OCI-M2 (cell line): ENCODE measurements around the gene PLEKHG4.

Experiments
- DNase-seq: peaks from one replicate; lab custom pipeline; 2025; ENCODE audit not compliant: unreplicated experiment; lab: John Stamatoyannopoulos, UW

Gene PLEKHG4

DNA sequence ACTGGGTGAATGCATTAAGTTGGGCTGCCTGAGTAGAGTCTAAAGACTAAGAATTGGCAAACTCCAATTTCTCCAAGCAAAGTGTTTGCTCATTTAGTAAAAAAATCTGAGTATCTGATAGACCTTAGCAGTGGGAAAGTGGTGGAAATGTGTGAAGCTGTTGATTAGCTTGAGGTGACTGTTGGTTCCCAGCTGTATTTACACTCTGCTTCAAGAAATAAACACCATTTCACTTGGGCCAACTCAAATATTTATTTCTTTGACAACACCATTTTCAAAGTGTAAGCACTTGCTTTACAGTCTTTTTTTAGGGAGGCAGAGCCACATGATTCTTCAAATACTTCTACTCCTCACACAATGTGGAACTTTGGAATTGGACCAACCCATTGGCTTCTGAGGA, 38.5 kb downstream of the PLEKHG4 start:
- no peak for DNase-seq

DNA sequence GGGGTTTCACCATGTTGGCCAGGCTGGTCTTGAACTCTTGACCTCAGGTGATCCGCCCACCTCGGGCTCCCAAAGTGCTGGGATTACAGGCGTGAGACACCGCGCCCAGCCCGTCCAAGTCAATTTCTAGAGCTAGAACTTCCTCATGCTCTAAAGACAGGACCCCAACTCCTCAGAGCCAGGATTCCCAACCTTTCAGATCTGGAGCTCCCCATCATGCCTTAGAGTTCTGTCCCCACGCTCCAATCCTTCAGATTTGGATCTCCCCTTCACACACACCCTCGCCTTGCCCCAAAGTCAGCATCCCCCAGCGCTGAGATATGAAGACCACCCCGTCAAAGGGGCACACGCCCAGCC, 46.8 kb downstream of the PLEKHG4 start:
- DNase-seq, result no peak

DNA sequence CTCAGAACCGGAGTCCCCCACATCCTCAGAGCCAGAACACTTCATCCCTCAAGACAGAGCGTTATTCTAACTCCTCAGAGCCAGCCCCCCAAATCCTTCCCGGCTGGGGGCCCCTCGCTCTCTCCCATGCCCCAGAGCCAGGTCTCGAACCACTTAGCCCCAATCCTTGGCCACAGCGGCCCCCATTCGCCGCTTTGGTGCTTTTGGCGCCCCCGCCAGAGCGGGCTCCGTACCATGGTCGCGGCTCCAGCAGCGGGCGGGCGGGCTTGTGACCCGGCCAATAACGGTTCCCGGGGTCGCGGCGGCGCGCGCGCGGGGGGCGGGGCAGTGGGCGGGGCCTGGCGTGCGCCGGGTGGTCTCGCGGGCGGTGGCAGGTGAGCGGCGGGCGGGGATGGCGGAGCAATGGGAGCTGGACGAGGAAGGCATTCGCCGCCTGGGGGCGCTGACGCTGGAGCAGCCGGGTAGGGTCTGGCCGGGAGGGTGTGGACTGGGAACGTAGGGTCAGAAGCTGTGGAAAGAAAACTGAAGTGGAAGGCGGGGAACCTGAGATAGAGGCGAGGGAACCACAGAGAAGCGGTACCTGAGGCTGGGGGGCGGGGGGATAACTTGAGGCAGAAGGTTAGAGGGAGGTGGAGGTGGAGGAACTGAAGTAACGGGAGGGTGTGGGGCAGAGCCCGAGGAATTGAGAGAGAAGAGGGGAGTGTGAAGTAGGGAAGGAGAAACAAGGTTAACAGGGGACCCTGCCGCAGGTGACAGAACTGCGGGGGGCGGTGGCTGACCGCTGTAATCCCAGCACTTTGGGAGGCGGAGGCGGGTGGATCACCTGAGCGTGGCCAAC, 47.4 kb downstream of the PLEKHG4 start, which contains the start of the genes KCTD19 and LRRC36:
TSS of gene KCTD19 (minus strand) at position 270 of the 838 bp plus-strand sequence. CDS start at position 236, 34 bp downstream.
TSS of gene LRRC36 (plus strand) at position 344 of the 838 bp plus-strand sequence. CDS start at position 392, 48 bp downstream.
- no peak for DNase-seq

DNA sequence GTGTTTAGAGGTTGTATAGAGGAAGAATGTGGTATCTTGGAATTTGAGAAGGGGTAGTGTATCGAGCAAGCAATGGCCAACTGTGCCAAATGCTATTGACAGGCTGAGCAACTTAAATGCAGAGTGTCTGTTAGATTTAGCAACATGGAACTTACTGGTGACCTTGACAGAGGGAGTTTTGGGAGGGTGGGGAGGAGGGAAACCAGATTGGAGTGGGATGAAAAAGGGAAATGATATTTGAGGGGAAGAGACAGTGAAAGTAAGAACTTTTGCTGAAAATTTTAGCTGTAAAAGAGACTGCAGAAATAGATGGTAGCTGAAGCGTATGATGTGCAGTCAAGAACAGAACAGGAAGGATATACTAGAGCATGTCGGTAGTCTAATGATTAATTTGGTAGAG, 48.4 kb downstream of the PLEKHG4 start:
- no peak for DNase-seq

DNA sequence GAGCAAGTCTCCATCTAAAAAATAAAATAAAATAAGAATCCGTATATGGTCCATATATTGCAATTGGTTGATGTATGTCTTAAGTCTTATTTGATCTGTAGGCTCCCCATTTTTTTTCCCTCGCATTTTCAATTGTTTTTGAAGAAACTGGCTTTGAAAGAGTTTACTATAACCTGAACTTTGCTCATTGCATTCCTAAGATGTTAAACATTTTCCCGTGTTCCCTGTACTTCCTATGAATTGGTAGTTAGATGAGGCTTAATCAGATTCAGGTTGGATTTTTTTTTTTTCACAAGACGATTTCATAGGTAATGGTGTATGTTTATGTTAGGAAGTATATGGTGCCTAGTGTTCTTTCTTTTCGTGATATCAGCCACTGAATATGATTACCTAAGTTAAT, 50.6 kb downstream of the PLEKHG4 start:
- DNase-seq, result no peak

DNA sequence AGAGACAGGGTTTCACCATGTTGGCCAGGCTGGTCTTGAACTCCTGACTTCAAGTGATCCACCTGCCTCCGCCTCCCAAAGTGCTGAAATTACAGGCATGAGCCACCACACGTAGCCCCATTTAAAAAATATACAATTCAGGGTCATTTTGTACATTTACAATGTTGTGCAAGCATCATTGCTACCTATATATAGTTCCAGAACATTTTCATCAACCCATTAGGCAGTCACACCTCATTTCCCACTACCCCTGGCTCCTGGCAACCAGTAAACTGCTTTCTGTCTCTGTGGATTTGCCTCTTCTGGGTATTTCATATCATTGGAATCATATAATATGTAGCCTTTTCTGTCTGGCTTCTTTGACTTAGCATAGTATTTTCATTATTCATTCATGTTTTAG, 54.0 kb downstream of the PLEKHG4 start:
- DNase-seq, result no peak

DNA sequence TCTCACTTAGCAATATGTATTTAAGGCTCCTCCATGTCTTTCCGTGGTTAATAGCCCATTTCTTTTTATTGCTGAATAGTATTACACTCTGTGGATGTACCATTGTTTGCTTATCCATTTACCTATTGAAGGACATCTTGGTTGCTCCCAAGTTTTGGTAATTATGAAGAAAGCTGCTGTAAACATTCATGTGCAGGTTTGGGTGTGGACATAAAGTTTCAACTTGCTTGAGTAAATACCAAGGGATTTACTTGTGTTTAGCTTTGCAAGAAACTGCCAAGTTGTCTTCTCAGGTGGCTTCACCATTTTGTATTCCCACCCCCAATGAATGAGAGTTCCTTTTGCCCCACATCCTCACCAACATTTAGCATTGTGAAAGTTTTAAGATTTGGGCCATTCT, 56.8 kb downstream of the PLEKHG4 start:
- DNase-seq, result no peak

DNA sequence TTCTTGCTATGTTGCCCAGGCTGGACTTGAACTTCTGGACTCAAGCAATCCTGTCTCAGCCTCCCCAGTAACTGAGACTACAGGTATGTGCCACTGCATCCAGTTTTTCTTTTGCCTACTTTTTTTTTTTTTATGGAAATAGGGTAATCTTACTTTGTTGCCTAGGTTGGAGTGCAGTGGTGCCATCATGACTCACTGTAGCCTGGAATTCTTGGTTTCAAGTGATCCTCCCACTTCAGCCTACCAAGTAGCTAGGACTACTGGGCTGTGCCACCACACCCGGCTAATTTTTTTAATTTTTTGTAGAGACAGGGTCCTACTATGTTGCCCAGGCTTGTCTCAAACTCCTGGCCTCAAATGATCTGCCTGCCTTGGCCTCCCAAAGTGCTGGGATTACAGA, 57.3 kb downstream of the PLEKHG4 start:
- DNase-seq, result no peak
